Mucosa of gallbladder (tissue), 1 donor: ENCODE measurements around the gene SPP1. TPM values are rescaled to one million over a fixed set of nuclear protein-coding genes. Genes with fewer than 3 reads are reported as not detected.

Experiments used
- DNase-seq: peaks from one replicate; pipeline ENCODE4 v3.0.0-alpha.2; 2020; ENCODE audit warnings: low spot score
- total RNA-seq: library from RNA; stranded (reverse); gene quantifications from one replicate; pipeline ENCODE4 v1.2.1, GENCODE V29; 2021
- donor health status: DM: no; HTN: no; CAD: no.

SPP1 gene
- total RNA-seq, 1 donor from 2014 or later, result 3,399 TPM

DNA sequence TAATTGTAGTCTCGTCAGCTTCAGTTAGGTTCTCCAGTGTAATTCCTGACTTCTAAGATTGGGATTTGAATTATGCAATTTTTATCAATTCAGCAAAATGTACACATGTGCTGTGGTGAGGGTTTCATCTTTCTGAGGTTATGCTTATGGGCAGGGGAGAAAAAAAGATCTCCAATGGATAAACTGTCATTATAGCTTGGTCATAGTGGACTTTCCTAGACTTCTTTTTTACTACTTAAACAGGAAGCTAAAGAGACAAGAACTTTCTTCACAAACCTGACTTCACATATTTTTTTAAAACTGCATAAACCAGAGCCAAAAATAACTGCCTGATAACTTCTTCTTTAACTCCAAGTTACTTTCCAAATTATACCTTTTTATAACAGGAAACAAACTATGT is 21.7 kb upstream of the SPP1 start:
- DNase-seq, result no peak

DNA sequence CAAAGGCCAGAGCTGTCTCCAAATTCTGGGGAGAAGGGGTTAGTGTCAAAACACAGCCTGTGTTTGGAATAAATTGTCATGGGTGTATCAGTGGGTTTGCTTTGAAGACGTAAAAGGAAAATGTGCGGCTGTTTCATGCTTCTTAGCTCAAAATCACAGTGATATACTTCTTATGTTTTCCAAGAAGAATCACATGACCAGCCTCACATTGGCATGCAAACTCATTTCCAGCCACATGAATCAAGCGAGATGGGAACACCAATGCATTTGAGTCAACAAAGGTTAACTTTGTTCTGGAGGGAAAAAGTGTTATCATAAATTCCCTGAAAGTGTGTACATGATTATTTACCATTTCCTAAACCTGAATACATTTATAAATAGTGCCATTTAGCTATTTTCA is 19.0 kb upstream of the SPP1 start:
- no peak for DNase-seq

DNA sequence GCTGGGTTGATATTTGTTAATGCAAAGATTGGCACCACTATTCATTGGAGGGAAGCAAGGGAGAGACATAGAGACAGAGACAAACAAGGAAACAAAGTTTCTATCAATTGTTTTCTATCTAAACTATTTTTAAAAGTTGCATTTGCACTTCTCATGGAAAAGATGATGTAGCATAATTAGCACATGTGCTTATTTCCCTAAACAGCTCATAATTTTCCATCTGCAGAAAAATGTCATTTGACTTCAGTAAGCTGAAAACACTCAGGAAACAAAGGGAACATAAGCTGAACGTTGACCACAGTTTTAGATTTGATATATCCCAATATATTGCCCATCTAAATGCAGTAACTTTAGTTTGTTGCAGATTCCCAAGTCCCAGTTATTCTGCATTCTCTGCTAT is 18.5 kb upstream of the SPP1 start:
- no peak for DNase-seq

DNA sequence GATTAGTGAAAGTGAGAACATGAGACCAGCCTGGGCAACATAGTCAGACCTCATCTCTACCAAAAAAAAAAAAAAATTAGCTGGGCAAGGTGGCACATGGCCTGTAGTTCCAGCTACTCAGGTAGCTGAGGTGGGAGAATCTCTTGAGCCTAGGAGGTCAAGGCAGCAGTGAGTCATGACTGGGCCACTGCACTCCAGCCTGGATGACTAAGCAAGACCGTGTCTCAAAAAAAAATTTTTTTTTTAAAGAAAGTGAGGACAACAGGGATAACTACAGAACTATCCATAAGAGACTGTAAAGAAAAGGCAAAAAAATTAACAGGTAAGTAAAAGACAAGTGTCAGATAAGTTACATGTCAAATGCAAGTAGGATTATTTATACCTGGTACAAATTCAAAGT is 13.5 kb upstream of the SPP1 start:
- DNase-seq, result no peak

DNA sequence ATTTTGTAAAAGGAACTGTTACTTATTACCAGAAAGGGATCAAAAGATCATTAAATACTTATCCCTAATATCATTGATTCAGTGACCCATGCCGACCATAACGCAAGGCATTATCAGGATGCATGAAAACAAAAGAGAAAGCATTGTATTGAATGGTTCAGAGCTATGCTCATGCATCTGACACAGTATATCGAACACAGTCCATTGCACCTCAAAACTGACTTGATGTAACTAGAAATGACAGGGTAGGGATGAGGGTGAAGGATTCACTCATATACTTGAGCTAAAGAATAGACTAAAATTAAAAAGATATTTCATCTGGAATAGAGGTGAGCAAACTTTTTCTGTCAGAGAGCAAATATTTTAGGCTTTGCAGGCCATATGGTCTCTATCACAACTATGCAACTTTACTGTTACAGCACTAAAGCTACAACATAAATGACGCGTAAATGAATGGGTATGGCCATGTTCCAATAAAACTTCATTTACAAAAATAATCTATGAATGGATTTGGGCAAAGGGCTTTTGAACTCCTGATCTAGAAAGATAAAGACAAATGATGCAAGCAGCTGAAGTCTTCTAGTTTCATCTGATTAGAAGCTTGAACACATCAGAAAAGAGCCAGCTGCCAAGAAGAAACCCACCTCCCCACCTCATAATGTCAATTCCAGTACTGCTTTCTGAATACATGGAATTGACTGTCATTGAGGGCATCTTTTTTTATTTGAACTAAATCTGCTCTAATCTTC is 12.9 kb upstream of the SPP1 start:
- DNase-seq, result no peak

DNA sequence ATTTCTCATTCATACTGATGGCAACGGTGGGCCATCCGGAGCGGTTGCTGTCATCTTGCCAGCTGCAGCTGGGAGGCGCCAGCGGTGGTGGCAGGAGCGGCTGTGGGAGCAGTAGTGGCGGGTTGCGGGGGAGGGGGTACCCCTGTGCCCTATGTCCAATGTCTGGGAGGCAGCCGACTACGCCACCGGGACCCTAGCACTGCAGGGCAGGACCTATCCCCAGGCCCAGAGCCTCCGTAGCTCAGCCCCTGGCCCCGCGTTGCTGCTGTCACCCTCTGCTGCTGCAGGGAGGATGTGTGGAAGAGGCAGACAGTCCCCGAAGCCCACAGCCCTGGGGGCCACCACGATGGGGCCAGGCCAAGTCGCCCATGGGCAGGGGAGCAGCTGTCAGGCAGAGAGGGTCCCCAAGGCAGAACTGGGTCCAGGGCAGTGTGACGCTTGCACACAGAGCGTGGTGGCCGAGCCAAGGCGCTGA is 10.0 kb upstream of the SPP1 start:
- no peak for DNase-seq

DNA sequence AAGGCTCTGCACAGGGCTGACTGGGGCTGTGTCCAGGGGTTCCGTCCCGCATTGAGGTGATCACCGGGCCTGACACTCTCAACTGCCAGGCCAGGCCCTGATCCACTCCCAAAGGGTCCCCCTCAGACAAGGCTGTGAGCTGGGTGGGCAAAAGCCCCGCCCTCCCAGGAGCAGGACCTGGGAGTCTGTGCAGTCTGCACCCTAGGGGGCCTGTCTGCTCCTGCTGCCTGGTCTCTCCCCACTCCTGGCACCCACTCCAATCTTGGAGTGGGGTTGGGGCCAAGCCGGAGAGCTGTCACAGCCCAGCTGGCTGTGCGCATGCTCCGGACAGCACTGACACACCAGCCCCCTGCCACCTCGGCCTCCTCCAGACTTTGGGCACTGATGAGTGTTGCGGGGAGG is 9.4 kb upstream of the SPP1 start:
- no peak for DNase-seq

DNA sequence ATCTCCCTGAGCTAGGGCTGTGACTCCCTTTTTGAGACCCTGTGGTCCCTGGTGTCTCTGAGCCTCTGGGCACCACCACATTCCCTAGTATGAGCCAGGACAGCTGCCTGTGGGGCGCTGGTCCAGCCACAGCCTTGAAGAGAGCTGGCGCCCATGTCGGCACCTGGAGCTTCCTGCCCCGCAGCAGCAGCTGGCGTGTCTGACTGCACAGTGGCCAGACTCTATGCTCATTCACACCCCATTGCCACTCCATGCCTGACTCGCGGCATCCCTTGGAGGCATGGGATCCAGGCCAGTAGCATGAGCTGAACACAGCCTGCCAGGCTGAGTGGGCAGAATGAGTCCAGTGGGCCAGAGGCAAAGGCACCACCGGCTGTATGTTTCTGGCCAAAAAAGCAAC is 8.3 kb upstream of the SPP1 start:
- DNase-seq, result no peak

DNA sequence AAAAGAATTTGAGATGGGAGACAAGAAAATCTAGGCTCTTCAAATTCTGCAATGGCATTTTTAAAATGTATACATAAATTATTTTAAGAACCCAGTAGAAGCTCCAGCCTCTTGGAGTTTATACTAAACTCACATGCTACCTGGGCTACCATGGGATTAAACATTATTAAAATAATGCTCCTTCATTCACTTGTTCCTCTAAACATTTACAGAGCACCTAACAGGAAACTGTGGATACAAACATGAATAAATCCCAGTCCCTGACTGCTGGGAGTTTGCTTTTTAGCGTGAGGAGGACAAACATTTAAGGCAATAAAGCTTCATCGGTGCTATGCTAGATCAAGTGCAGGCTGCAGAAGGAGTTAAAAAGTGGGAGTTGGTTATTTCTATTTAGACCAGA is 5.4 kb upstream of the SPP1 start:
- DNase-seq, result no peak

DNA sequence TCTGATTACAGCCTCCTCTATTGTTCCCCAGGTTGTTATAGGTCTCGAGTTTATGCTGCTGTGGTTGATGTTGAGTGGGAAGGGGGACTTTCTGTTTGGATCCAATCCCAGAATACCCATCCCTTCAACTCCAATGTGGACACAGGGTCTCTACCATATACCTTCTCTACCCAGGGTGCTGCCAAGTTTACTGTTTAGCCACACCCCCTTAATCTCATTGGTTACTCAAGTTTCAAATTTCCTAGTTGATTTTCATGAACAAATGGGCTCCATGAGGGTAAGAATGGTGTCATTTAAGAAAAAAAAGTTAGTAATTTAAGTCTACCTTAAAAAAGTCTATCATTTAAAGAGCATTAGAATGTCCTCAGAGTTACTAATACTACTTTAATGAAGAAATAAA is 3.6 kb upstream of the SPP1 start:
- DNase-seq, result no peak

DNA sequence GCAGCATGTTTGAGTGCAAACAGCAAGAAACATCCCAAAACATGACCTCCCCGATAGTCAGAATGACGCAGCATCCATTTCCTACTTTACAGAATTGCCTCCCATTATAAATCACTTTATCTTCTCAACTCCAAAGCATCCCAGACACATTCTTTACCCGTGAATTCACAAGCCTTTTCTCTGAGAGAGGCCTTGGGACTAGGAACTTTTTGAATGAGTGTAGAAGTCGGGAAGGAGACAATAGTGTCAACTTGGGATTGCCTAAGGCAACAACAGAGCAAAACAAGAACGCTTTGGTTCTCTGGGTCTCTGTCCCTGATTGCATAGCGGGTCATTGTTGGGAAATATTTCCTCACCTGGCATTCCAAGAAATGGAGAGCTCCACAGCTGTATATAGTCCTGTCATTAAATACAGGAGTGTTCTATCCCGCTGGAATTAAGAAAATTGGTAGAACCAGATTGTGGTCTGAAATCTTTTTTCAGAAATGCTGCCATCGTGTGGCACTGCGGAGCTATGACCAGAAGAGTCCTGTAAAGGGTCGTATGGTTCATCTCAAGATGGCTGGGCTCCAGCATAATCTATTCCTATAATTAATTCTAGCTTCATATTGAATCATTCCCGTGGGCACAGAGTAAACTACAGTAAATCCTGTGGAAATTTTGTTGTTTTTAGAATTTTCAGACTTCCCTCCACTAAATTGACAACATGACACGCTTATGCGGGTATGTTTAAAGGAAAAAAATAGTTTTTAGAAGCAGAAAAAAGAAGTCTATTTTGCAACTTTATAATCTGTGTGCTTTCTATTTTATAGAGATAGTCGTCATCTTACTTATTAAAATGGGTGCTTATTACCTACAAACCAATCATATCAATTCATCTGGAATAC is 2.0 kb upstream of the SPP1 start:
- DNase-seq, result peak; percentile 57

DNA sequence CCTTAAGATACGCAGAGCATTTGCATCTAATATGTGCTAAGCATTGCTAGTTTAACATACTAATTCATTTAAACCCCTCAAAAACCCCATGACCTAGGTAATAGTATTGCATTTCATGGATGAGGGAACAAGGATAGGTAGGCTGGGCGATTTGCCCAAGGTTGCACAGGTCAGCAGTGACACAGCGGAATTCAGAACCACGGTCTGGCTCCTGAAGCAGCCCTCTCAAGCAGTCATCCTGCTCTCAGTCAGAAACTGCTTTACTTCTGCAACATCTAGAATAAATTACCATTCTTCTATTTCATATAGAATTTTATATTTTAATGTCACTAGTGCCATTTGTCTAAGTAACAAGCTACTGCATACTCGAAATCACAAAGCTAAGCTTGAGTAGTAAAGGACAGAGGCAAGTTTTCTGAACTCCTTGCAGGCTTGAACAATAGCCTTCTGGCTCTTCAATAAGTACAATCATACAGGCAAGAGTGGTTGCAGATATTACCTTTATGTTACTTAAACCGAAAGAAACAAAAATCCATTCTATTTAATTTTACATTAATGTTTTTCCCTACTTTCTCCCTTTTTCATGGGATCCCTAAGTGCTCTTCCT is 555 bp upstream of the SPP1 start:
- DNase-seq, result peak; percentile 77

DNA sequence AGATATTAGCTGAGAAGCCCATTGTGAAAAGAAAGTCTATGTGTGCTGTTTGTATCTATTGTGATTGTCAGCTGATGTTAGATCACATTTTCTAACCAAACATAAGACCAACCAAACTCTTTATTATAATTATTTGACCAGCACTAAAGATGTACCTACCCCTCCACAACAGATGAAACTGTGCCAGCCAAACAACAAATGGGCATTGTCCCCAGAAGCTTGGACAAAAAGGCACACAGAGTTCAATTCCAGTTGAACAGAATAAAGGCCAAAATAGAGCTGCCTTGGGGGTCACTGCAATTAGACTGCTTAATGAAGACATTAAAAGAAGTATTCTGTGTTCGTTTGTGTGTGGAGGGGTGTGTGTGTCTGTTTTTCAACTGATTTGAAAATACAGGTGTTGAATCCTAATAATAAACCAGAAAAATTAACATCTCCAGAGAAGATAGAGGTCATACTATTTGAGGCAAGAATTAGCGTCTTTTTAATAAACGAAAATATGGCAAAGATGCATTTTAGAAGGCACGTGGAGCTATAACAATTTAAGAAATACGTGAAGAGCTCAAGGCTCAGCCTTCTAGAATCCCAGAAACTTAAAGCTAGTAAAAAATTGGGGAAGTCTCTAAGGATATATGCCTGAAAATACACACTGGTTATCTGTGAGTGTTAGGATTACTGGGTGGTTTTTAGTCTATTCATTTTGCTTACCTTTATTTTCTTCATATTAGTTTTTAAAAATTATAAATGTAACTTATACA is 2.2 kb downstream of the SPP1 start:
- no peak for DNase-seq

DNA sequence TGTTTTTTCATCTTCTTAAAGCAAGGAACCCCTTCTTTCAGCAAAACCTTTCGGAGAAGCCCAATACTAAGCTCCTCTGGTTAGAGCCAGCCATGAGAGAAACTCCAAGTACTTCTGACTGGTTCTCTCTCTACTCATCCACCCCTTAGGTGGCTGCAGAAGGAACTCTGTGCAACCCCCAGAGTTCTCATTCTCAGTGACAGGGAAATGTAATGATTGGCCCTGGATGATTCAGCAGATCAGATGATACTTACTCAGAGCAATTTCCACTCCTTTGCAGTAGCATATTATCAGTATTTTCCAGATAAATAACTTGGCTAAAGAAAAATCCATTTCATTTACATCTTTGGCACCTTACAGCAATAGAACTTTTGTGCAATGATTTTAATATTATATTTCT is 3.2 kb downstream of the SPP1 start:
- no peak for DNase-seq

DNA sequence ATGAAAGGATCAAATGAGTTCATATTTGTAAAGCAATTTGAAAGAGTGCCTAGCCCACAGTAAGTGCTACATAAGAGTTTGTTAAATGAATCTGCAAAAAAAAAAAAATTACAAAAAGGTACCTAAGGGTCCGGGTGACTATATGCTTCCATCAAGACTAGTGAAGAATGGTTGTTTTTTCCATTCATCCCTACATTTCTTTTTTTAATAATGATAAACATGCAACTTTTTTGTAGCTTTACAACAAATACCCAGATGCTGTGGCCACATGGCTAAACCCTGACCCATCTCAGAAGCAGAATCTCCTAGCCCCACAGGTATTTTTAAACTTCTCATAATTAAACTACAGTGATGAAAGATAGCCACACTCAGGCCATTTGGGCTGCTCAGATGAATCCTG is 4.3 kb downstream of the SPP1 start:
- DNase-seq, result no peak

DNA sequence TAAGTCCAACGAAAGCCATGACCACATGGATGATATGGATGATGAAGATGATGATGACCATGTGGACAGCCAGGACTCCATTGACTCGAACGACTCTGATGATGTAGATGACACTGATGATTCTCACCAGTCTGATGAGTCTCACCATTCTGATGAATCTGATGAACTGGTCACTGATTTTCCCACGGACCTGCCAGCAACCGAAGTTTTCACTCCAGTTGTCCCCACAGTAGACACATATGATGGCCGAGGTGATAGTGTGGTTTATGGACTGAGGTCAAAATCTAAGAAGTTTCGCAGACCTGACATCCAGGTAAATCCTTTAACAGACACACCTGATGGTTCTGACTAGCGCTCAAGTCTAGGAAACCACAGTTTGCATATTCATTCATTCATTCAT is 6.0 kb downstream of the SPP1 start:
- DNase-seq, result no peak

DNA sequence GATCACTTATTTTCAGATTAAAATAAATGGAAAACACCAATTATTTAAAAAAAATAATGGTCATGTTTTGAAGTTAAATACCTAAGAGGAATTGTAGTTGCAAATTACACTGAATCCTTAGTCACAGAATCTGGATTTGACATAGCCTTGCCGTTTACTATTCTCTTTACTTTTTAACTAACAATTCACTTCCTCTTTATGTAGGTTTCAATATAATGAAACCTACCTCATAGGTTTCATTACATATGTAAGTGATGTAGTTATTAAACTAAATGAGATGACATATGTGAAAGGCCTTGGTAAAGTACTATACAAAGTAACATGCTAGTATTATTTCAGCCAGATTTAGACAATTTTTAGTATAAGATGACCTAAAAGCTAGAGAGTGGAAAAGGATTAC is 6.5 kb downstream of the SPP1 start:
- no peak for DNase-seq

DNA sequence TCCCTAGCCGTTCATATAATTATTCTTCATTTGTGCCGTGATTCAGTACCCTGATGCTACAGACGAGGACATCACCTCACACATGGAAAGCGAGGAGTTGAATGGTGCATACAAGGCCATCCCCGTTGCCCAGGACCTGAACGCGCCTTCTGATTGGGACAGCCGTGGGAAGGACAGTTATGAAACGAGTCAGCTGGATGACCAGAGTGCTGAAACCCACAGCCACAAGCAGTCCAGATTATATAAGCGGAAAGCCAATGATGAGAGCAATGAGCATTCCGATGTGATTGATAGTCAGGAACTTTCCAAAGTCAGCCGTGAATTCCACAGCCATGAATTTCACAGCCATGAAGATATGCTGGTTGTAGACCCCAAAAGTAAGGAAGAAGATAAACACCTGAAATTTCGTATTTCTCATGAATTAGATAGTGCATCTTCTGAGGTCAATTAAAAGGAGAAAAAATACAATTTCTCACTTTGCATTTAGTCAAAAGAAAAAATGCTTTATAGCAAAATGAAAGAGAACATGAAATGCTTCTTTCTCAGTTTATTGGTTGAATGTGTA is 7.0 kb downstream of the SPP1 start:
- DNase-seq, result no peak

DNA sequence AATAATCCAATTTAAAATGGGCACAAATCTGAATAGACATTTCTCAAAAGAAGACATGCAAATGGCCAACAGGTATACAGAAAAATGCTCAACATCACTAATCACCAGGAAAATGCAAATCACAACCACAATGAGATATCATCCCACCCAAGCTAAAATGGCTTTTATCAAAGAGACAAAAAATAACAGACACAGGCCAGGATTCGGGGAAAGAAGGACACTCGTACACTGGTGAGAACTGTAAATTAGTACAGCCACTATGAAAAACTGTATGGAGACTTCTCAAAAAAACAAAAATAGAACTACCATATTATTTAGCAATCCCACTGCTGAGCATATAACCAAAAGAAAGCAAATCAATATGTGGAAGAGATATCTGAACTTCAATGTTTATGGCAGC is 8.5 kb downstream of the SPP1 start:
- DNase-seq, result no peak

DNA sequence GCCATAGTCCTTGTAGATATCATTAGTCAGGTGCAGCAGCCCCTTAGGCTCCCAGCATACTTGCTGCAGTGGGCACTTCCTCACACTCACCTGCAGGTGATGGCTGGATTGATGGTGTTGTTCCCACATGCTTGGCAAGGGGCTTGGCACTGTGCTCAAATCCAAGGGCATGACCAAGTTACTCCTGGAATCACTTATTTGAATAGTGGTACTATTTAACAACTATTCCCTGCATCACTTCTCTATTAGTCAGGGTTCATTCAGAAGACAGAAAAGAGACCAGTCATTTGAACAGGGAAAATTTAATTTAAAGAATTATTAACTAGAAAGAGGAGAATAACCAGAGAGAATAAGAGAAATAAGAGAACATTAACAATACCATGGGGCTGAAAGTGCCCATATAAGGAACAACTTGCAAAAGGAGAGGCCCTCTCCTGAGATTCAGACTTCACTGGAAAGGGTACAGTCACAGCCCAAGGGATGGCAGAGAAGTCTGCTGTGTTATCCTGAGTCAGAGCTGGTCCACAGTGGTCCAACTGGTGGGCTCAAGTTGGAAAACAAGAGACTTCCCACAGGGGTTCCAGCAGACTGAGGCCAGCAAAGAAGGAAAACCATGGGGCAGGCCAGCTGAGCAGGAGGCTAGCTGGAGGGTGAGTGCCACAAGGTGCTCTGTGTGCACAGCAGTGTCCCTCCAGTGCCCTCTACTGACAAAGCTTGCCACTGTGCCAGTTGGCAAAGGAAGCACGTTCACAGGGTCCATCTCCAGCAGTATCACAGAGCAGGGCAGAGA is 9.8 kb downstream of the SPP1 start:
- DNase-seq, result peak; percentile 80

DNA sequence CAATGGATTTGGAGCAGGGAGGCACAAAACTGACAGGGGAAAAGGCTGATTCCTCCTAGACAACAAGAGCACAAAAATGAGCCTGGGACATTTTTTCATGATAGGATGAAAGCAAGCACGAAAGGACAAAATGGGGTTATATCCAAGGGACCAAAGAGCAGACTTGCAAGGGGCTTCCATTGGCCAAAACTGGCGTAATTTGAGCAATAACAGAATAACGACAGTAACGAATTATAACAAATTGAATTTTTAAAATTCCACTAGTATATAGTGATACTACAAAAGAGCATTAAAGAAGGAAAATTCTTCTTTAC is 10.3 kb downstream of the SPP1 start:
- DNase-seq, result no peak
